GM12873 (cell line): ENCODE data around the gene RNF166.

Source experiments
- CTCF ChIP-seq: IDR thresholded peaks from 2 replicates; pipeline ENCODE4 v1.5.1; 2012; ENCODE audit warnings: low read depth, mild to moderate bottlenecking, moderate library complexity, low read length, control low read depth; ENCODE audit not compliant: insufficient read depth; ENCODE audit errors: missing control alignments

Gene RNF166

GRCh38 chr16:88693420-88694177 lies 12.6 kb downstream of the RNF166 start:
- no peak for TF ChIP-seq CTCF

- no peak for TF ChIP-seq CTCF
Measured at GRCh38 chr16:88692861-88693260, 13.3 kb downstream of the RNF166 start.

GRCh38 chr16:88691924-88692560 lies 14.2 kb downstream of the RNF166 start:
- TF ChIP-seq CTCF = no peak

GRCh38 chr16:88691129-88691813 lies 14.9 kb downstream of the RNF166 start:
- TF ChIP-seq CTCF = no peak

GRCh38 chr16:88690341-88691128 lies 15.7 kb downstream of the RNF166 start:
- no peak for TF ChIP-seq CTCF

- no peak for TF ChIP-seq CTCF
Measured at GRCh38 chr16:88688013-88688778, 18.0 kb downstream of the RNF166 start.
